HG03095 (cell line): ENCODE data around the gene ZNF385D.
"Not testable (repeated sequence)": the region's sequence is repeated elsewhere in the genome, so short reads cannot be mapped to it uniquely, and the experiment has no call there.

Experiments
- ATAC-seq: cut with Tn5 transposase; IDR thresholded peaks from one replicate; pipeline ENCODE4 v1.9.1; 2021; ENCODE audit warnings: moderate library complexity; ENCODE audit not compliant: unreplicated experiment

Gene ZNF385D

DNA sequence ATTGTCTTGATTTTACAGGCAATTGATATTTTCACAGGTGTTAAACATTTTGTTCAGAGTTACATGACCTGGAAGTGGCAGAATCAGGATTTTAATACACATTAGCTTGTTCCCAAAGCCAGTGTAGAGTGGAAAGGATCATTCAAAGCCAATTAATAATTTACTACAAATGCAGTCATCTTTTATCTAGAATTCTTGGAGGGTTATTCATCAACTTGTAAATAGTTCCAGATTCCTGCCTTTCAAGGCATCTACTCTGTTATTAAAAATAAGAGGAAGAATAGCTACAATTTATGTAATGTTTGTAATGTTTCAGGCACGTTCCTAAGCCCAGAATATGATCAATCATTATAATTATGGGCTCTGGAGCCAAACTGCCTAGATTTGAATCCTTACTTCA, 358.5 kb downstream of the ZNF385D start:
- no peak for ATAC-seq

DNA sequence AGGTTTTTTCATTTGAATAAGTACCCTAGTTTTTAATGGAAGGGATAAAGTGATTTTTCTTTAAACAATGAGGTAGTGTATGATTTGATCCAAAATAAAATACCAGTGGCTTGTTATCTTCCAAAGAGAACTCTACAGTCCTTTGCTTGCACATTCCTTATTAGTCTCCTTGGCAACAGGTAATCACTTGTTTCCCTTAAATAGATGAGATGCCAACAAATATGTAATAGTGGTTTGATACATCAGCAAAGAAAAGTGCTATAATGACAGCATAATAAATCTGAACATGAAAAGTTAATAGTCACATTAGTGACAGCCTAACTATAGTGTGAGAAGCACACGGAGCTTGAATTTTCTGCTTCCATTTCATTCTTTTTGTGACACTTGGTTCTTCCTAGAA, 360.2 kb downstream of the ZNF385D start:
- ATAC-seq: no peak

DNA sequence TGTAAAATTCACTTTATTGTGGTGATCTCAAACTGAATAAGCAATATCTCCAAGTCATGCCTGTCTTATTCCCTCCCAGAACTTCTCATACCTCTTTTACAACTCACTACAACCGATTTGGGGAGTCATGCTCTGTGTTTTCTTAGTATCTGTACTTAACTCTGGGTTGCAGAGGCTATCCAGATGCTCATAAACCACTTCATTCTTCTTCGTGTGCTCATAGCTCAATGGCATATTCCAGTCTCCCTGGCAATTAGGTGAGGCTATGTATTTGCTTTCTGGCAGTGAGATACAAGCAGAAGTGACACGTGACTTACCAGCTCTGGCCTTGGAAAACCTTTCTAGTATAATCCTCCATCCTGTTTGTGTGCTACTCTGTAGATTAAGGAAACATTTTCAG, 360.9 kb downstream of the ZNF385D start:
- no peak for ATAC-seq

DNA sequence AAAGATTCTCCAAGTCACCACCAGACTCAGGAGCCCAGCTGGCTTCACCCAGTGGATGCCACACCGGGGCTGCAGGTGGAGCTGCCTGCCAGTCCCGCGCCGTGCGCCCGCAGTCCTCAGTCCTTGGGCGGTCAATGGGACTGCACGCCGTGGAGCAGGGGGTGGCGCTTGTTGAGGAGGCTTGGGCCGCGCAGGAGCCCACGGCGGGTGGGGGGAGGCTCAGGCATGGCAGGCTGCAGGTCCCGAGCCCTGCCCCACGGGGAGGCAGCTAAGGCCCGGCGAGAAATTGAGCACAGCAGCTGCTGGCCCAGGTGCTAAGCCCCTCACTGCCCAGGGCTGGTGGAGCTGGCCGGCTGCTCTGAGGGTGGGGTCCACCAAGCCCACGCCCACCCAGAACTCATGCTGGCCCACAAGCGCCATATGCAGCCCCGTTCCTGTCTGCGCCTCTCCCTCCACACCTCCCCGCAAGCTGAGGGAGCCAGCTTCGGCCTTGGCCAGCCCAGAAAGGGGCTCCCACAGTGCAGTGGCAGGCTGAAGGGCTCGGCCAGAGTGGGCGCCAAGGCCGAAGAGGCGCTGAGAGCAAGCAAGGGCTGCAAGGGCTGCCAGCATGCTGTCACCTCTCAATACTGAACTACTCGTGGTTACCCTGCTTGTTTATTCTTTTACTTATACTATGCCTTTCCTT, 363.7 kb downstream of the ZNF385D start:
- ATAC-seq: not testable (repeated sequence)

DNA sequence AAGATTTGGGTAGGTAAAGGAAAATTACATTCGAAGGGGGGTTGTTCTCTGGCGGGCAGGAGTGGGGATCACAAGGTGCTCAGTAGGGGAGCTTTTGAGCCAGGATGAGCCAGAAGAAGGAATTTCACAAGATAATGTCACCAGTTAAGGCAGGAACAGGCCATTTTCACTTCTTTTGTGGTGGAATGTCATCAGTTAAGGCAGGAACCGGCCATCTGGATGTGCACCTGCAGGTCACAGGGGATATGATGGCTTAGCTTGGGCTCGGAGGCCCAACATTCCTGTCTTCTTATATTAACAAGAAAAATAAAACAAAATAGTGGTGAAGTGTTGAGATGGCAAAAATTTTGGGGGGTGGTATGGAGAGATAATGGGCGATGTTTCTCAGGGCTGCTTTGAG, 373.0 kb downstream of the ZNF385D start:
- not testable (repeated sequence) for ATAC-seq

- no peak for ATAC-seq
These were observed 373.8 kb downstream of the ZNF385D start for GRCh38 chr3:21377071-21377769.

- ATAC-seq: no peak
These were observed 378.7 kb downstream of the ZNF385D start for GRCh38 chr3:21372316-21372715.
